Measurements from ENCODE around the gene POLR2I. TPM values are rescaled to one million over a fixed set of nuclear protein-coding genes. Genes with fewer than 3 reads are reported as not detected.

Gene POLR2I
- polyA plus RNA-seq, 3 donors, result 21.2 to 73.9 (median 57.9) TPM

- no peaks in the 10 kb centered on the region for H3K27me3 ChIP-seq (ENCODE audit: control insufficient read depth in 2 of 2, insufficient read depth in 2 of 2, low read length in 2 of 2)
- Mint-ChIP-seq H3K27ac (no peak overlapping the region), H3K27me3 (ENCODE audit: low read depth in 3 of 3) (peaks cover 0 to 2% (median 0%) of the 10 kb centered on the region in 3 donors), H3K4me3 (no peak overlapping the region), H3K36me3 (peaks cover 50 to 96% of the 10 kb centered on the region in 2 donors), H3K9me3 (no peaks in the 10 kb centered on the region), H3K4me1 (no peaks in the 10 kb centered on the region)
- H3K4me3 ChIP-seq (replicated peaks in 1 of 3; ENCODE audit: low read depth in 2 of 3, low read length in 3 of 3), result no peak overlapping the region
- H3K9me3 ChIP-seq (replicated peaks in 1 of 2; ENCODE audit: control insufficient read depth in 1 of 2, insufficient read depth in 1 of 2, low read length in 2 of 2), result no peaks in the 10 kb centered on the region
- no peaks in the 10 kb centered on the region for H3K79me2 ChIP-seq (ENCODE audit: insufficient read depth, low read length)
- H4K20me1 ChIP-seq (ENCODE audit: insufficient read depth, low read length), result no peaks in the 10 kb centered on the region
- H3K36me3 ChIP-seq (replicated peaks in 1 of 2; ENCODE audit: control insufficient read depth in 1 of 2, insufficient read depth in 2 of 2, low read length in 2 of 2), result peaks cover 44 to 86% of the 10 kb centered on the region in 2 donors
- DNase-seq, result no peak
- no peak overlapping the region for H3K27ac ChIP-seq (ENCODE audit: low read depth in 1 of 2, low read length in 2 of 2)
- no peak for TF ChIP-seq CTCF (IDR thresholded peaks at IDR 0.05)
- H3K9ac ChIP-seq (ENCODE audit: insufficient read depth, low read length, poor library complexity, severe bottlenecking), result no peak overlapping the region
- no peaks in the 10 kb centered on the region for H3K4me1 ChIP-seq (ENCODE audit: control insufficient read depth in 1 of 2, insufficient read depth in 2 of 2, low read length in 2 of 2)
- H2AFZ ChIP-seq (ENCODE audit: insufficient read depth, low read depth, low read length, poor library complexity, severe bottlenecking), result no peak overlapping the region
- H3K4me2 ChIP-seq (replicated peaks; ENCODE audit: extremely low read depth, low read length, poor library complexity, severe bottlenecking), result no peak overlapping the region
- 100% methylated on average over 6 of the region's 7 CpGs for WGBS (ENCODE audit: insufficient coverage)
- intact Hi-C loops (cut with micrococcal nuclease), result no loop called here
These were observed 22.1 kb downstream of the POLR2I start for GRCh38 chr19:36092566-36092965.

GRCh38 chr19:36090910-36091695, 23.6 kb downstream of the POLR2I start:
- no peak overlapping the region for H3K27ac ChIP-seq (ENCODE audit: low read depth in 1 of 2, low read length in 2 of 2)
- H3K27me3 Mint-ChIP-seq (ENCODE audit: low read depth in 3 of 3), result peaks cover 0 to 2% (median 0%) of the 10 kb centered on the region in 3 donors
- H3K36me3 ChIP-seq (replicated peaks in 1 of 2; ENCODE audit: control insufficient read depth in 1 of 2, insufficient read depth in 2 of 2, low read length in 2 of 2), result peaks cover 43 to 88% of the 10 kb centered on the region in 2 donors
- H3K4me2 ChIP-seq (replicated peaks; ENCODE audit: extremely low read depth, low read length, poor library complexity, severe bottlenecking), result no peak overlapping the region
- H3K4me3 ChIP-seq (replicated peaks in 1 of 3; ENCODE audit: low read depth in 2 of 3, low read length in 3 of 3), result no peak overlapping the region
- peak overlapping the region in 3 of 7 donors; percentile 6 to 38 (median 23) for H3K27ac Mint-ChIP-seq
- H3K9me3 Mint-ChIP-seq, result no peaks in the 10 kb centered on the region
- no peak overlapping the region for H3K9ac ChIP-seq (ENCODE audit: insufficient read depth, low read length, poor library complexity, severe bottlenecking)
- no peaks in the 10 kb centered on the region for H3K79me2 ChIP-seq (ENCODE audit: insufficient read depth, low read length)
- no peaks in the 10 kb centered on the region for H3K9me3 ChIP-seq (replicated peaks in 1 of 2; ENCODE audit: control insufficient read depth in 1 of 2, insufficient read depth in 1 of 2, low read length in 2 of 2)
- no peaks in the 10 kb centered on the region for H3K4me1 Mint-ChIP-seq
- H2AFZ ChIP-seq (ENCODE audit: insufficient read depth, low read depth, low read length, poor library complexity, severe bottlenecking), result no peak overlapping the region
- H3K4me1 ChIP-seq (ENCODE audit: control insufficient read depth in 1 of 2, insufficient read depth in 2 of 2, low read length in 2 of 2), result no peaks in the 10 kb centered on the region
- intact Hi-C loops (cut with micrococcal nuclease), result no loop called here
- H3K27me3 ChIP-seq (ENCODE audit: control insufficient read depth in 2 of 2, insufficient read depth in 2 of 2, low read length in 2 of 2), result no peaks in the 10 kb centered on the region
- no peak for DNase-seq
- 96% methylated on average over 11 of the region's 13 CpGs for WGBS (ENCODE audit: insufficient coverage)
- H3K4me3 Mint-ChIP-seq, result no peak overlapping the region
- TF ChIP-seq CTCF (IDR thresholded peaks at IDR 0.05), result no peak
- peaks cover 49 to 95% of the 10 kb centered on the region in 2 donors for H3K36me3 Mint-ChIP-seq
- no peaks in the 10 kb centered on the region for H4K20me1 ChIP-seq (ENCODE audit: insufficient read depth, low read length)
